Thymus (tissue), 11 donors: ENCODE results near the gene FRG2. TPM values are rescaled to one million over a fixed set of nuclear protein-coding genes. Genes with fewer than 3 reads are reported as not detected.
"Not testable (repeated sequence)": the region's sequence is repeated elsewhere in the genome, so short reads cannot be mapped to it uniquely, and the experiment has no call there.

Source experiments
- DNase-seq, 9 donors: peaks; one replicate each; pipeline ENCODE4 v3.0.0-alpha.2; 2013; ENCODE audit warnings: low spot score in 9 of 9, low read depth in 6 of 9, missing footprints in 1 of 9
- H3K27ac ChIP-seq, 2 donors: one replicate each; pipeline ENCODE4 v1.5.1; 2013; ENCODE audit warnings: control low read depth in 1 of 2, low read depth in 1 of 2, low read length in 1 of 2, mild to moderate bottlenecking in 1 of 2, moderate library complexity in 1 of 2
- H3K27me3 ChIP-seq, 2 donors: one replicate each; pipeline ENCODE4 v1.5.1; 2013; ENCODE audit warnings: low read length in 1 of 2; ENCODE audit not compliant: control insufficient read depth in 2 of 2, insufficient read depth in 1 of 2
- H3K36me3 ChIP-seq, 2 donors: one replicate each; pipeline ENCODE4 v1.5.1; 2013; ENCODE audit warnings: low read length in 1 of 2, mild to moderate bottlenecking in 1 of 2, moderate library complexity in 1 of 2; ENCODE audit not compliant: control insufficient read depth in 2 of 2, insufficient read depth in 2 of 2
- H3K4me1 ChIP-seq, 2 donors: one replicate each; pipeline ENCODE4 v1.5.1; 2013; ENCODE audit warnings: low read length in 2 of 2; ENCODE audit not compliant: control insufficient read depth in 2 of 2, insufficient read depth in 2 of 2
- H3K4me3 ChIP-seq, 2 donors: one replicate each; pipeline ENCODE4 v1.5.1; 2013; ENCODE audit warnings: low read length in 2 of 2, control low read depth in 1 of 2, mild to moderate bottlenecking in 1 of 2
- H3K9me3 ChIP-seq, 2 donors: one replicate each; pipeline ENCODE4 v1.5.1; 2013; ENCODE audit warnings: low read length in 1 of 2, mild to moderate bottlenecking in 1 of 2; ENCODE audit not compliant: control insufficient read depth in 2 of 2, insufficient read depth in 1 of 2
- WGBS: extraction: QIAGEN DNeasy Blood & Tissue Kit; methylation state at CpG from one replicate; pipeline ENCODE4 v1.1.7; 2013; 5-methylcytosine and 5-hydroxymethylcytosine counted together
- polyA plus RNA-seq: library from polyadenylated mRNA; stranded (reverse); fragments of 200-250 nt; gene quantifications from one replicate; pipeline ENCODE4 v1.2.3, GENCODE V29; 2013
- total RNA-seq: library from RNA; stranded (reverse); fragments of 120-200 nt; gene quantifications from one replicate; pipeline ENCODE4 v1.2.4, GENCODE V29; 2013
- donor health status: healthy.

FRG2 gene
- total and polyA plus RNA-seq, 2 donors: 0.05 TPM; not detected in 1

- DNase-seq, H3K4me1 ChIP-seq, H3K9me3 ChIP-seq, H3K36me3 ChIP-seq, H3K4me3 ChIP-seq, H3K27ac ChIP-seq, H3K27me3 ChIP-seq: not testable (repeated sequence)
- WGBS: 89% methylated on average over 30 of the region's 41 CpGs
These were observed 43.0 kb downstream of the FRG2 start for GRCh38 chr4:189983916-189984526.

- no peaks in the 10 kb centered on the region for H3K36me3 ChIP-seq
- H3K4me1 ChIP-seq: no peaks in the 10 kb centered on the region
- 92% methylated on average over 8 of the region's 8 CpGs for WGBS
- H3K9me3 ChIP-seq: no peaks in the 10 kb centered on the region
- DNase-seq: no peak
- no peaks in the 10 kb centered on the region for H3K27me3 ChIP-seq
- H3K27ac ChIP-seq: no peak overlapping the region
- no peak overlapping the region for H3K4me3 ChIP-seq
These were observed 45.1 kb downstream of the FRG2 start for GRCh38 chr4:189981970-189982369.

- not testable (repeated sequence) for DNase-seq, H3K9me3 ChIP-seq, H3K4me3 ChIP-seq, H3K36me3 ChIP-seq, H3K27ac ChIP-seq, H3K27me3 ChIP-seq, H3K4me1 ChIP-seq
- WGBS: 83% methylated on average over 2 of the region's 2 CpGs
These were observed 46.8 kb downstream of the FRG2 start for GRCh38 chr4:189980292-189980691.

GRCh38 chr4:189979196-189980047 lies 47.6 kb downstream of the FRG2 start:
- Histone ChIP-seq H3K27me3 (no peaks in the 10 kb centered on the region), H3K4me1 (no peaks in the 10 kb centered on the region), H3K9me3 (no peaks in the 10 kb centered on the region), H3K36me3 (no peaks in the 10 kb centered on the region), H3K4me3 (no peak overlapping the region), H3K27ac (no peak overlapping the region)
- WGBS: 75% methylated on average over 10 of the region's 10 CpGs
- no peak for DNase-seq

Other genes starting within 250 kb of the FRG2 start
- gene FRG1, start 86.4 kb downstream of the FRG2 start, total RNA-seq: 89.6 TPM
- 87.3 TPM for gene FRG1, start 86.4 kb downstream of the FRG2 start, polyA plus RNA-seq
- gene DBET, start 37.2 kb upstream of the FRG2 start, total RNA-seq: not detected
- gene DBET, start 37.2 kb upstream of the FRG2 start, polyA plus RNA-seq: not detected
- gene DUX4, start 146.5 kb upstream of the FRG2 start, total RNA-seq: not detected
- gene DUX4, start 146.5 kb upstream of the FRG2 start, polyA plus RNA-seq: 0.02 TPM